Activated T-cell treated with anti-CD3 and anti-CD28 coated beads, Interleukin-2, amount 50 U/mL, for 48 hours (primary cell): ENCODE measurements around the gene NCDN.

ENCODE experiments used
- DNase-seq, 2 experiments: peaks; one replicate each; pipeline ENCODE4 v3.0.0-alpha.2; 2020

NCDN gene

GRCh38 chr1:35555212-35555584 is 2.4 kb upstream of the NCDN start:
- DNase-seq, result no peak

- DNase-seq, result peak in 1 of 2 experiments; percentile 25
These were observed 1.8 kb upstream of the NCDN start for GRCh38 chr1:35555601-35556477.

GRCh38 chr1:35556484-35557117 is 998 bp upstream of the NCDN start:
- peak in 1 of 2 experiments; percentile 31 for DNase-seq

GRCh38 chr1:35557118-35557610 is 435 bp upstream of the NCDN start, which contains the start of gene KIAA0319L:
TSS of gene KIAA0319L (minus strand) at chr1:35557403. CDS start at chr1:35554491, 2,912 bp downstream.
- no peak for DNase-seq

- peak in 1 of 2 experiments; percentile 50 for DNase-seq
These were observed 1.0 kb downstream of the NCDN start for GRCh38 chr1:35558374-35559316.

GRCh38 chr1:35559317-35559944 is 1.8 kb downstream of the NCDN start:
- peak in 1 of 2 experiments; percentile 22 for DNase-seq

GRCh38 chr1:35560256-35561225 is 2.9 kb downstream of the NCDN start:
- DNase-seq, result no peak

- no peak for DNase-seq
These were observed 3.8 kb downstream of the NCDN start for GRCh38 chr1:35561297-35561971.

GRCh38 chr1:35561972-35562680 is 4.5 kb downstream of the NCDN start:
- no peak for DNase-seq

GRCh38 chr1:35563166-35563565 is 5.6 kb downstream of the NCDN start:
- no peak for DNase-seq

GRCh38 chr1:35564037-35564883 is 6.7 kb downstream of the NCDN start:
- DNase-seq, result peak; percentile 89 to 93

GRCh38 chr1:35564884-35565741 is 7.5 kb downstream of the NCDN start:
- DNase-seq, result no peak

GRCh38 chr1:35565742-35566133 is 8.1 kb downstream of the NCDN start:
- DNase-seq, result no peak

- DNase-seq, result no peak
These were observed 10.5 kb downstream of the NCDN start for GRCh38 chr1:35567947-35568558.

- DNase-seq, result peak; percentile 70 to 81
These were observed 11.4 kb downstream of the NCDN start for GRCh38 chr1:35568975-35569395.

- no peak for DNase-seq
These were observed 12.3 kb downstream of the NCDN start for GRCh38 chr1:35569936-35570335.

- DNase-seq, result no peak
These were observed 13.1 kb downstream of the NCDN start for GRCh38 chr1:35570589-35571137.
